ENCODE results near the gene GSG1L2. TPM values are rescaled to one million over a fixed set of nuclear protein-coding genes. Genes with fewer than 3 reads are reported as not detected.

Gene GSG1L2
- not detected for total RNA-seq
- long read RNA-seq: 0 reads

DNA sequence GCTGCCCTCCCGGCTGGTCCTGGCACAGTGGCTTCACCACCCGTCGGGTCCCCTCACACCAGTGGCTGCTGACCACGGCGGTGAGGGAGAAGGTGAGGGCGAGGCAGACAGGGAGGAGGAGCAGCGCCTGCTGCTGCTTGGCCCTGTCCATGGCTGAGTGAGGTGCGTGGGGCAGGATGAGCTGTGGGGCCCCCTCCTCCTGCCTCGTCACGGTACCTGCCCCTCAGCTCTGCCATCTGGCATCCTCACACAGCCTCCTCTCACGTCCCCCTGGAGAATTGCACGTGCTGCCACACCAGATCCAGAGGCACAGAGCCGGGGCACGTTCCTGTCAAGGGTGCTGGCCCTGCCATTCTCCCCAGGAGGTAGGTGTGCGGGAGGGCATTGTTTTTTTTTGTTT lies at the start of gene GSG1L2:
Gene GSG1L2 (minus strand): TSS at position 159 of the 400 bp plus-strand sequence. CDS start 8 bp downstream, at position 151.
- ATAC-seq: no peak
- DNase-seq: no peak
- intact Hi-C loops (cut with DNase I): no loop called here

DNA sequence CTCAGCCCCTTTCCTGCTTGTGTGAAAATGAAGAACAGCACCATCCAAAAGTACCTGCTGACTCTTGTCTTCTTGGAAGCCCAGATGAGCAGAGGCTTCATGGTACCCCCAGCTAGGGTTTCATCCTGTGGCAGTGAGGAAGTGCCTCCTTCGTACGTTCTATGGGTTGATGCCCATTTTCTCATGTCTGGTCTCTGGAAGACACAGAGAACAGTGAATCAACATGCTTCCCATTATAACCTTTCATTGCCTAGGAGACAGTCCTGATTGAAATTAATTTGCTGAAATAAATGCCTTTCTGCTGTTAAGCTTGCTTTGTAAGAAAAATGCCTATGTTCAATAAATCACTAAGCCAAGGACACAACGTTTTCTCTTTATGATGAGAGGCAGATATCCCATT lies 46.7 kb upstream of the GSG1L2 start:
- DNase-seq: no peak
- ATAC-seq: no peak
- intact Hi-C loops (cut with DNase I): no loop called here

DNA sequence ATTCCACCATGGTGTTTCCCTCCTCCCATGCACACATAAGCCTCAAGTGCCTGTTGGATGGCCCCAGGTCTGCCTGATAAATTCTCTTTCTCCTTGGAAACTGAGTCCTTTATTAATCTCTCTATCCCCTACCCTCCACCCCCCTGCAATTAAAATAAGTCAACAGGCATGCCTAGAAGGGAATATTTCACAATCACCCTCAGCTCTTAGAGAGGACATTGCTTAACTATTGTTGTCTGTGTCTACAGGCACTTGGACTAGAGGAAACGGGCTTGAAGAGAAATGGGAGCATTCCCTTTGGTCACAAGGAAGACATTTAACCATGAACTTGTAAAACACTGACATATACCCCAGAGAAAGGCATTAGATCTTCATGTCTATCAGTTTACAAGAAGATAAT lies 43.7 kb upstream of the GSG1L2 start:
- DNase-seq (no peak), ATAC-seq (peak in 1 of 2 donors; percentile 27)
- intact Hi-C loops (cut with DNase I): no loop called here

DNA sequence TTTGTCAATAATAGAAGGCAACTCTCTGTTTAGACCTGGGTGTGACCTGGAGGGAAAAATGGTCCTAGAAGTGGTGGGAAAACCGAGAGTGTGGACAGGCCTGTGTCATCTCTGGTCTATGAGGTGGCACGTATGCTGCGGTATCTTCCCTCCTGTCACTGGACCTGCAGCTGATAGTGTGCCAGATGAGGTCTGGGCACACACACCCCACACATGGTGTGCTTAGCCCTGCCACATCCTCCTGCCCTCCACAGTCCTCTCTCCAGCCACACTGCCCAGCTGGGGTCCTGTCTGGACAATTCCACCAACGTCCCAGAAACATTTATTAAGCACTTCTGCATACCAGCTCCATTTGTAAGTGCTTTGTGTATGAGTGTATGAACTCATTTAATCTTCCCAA lies 41.1 kb upstream of the GSG1L2 start:
- ATAC-seq (peak in 1 of 2 donors; percentile 75), DNase-seq (no peak)
- intact Hi-C loops (cut with DNase I): no loop called here

DNA sequence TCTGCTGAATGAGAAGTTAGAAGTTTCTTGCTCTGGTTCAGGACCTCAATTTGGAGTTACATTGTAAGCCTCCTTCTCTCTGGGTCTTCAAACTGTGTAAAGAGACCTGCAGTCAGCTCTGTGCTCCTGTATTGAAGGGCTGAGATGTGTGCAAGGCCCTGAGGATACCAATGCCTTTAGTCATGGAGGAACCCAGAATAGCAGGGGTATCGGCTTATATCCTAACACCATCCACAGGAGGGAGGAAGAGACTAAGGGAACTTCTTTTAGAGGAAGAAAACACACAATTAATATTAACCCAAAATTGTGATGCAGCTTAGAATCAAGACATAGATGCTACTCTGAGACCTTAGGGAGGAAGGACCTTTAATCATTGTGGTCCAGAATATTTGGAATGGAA lies 40.3 kb upstream of the GSG1L2 start:
- DNase-seq (no peak), ATAC-seq (no peak)
- intact Hi-C loops (cut with DNase I): no loop called here

DNA sequence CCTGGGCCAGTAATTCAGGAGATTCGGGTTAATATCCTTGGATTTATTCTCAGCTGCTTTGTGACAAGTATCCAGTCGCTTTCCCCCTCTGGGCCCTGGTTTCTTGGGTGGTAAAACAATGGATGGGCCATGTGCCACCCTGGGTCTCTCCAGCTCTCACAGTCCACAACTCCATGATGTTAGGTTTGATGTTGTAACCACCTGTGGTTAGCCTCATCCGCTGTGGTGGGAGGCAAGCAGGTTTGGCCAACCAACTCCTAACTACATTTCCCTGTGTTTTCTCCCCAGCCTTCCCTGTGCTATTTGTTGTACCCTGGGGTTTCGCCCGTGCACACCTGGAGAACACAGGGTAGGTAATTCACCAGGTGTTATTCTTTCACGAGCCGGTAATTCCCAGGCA lies 39.0 kb upstream of the GSG1L2 start:
- intact Hi-C loops (cut with DNase I): no loop called here
- DNase-seq: no peak
- no peak for ATAC-seq

DNA sequence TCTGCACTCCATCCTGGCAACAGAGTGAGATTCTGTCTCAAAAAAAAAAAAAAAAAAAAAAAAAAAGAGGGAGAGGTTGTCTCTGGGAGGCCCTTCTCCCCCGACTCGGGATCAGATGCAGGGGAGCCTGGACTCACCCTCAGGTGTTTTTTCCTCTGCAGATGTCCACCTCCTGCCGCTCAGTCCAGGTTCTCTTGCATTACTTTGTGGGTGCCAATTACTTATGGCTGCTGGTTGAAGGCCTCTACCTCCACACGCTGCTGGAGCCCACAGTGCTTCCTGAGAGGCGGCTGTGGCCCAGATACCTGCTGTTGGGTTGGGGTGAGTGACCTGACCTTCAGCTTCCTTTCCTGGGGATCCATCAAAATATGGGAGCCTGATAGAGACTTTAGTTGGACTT lies 37.9 kb upstream of the GSG1L2 start:
- no peak for ATAC-seq
- DNase-seq: no peak
- intact Hi-C loops (cut with DNase I): no loop called here

DNA sequence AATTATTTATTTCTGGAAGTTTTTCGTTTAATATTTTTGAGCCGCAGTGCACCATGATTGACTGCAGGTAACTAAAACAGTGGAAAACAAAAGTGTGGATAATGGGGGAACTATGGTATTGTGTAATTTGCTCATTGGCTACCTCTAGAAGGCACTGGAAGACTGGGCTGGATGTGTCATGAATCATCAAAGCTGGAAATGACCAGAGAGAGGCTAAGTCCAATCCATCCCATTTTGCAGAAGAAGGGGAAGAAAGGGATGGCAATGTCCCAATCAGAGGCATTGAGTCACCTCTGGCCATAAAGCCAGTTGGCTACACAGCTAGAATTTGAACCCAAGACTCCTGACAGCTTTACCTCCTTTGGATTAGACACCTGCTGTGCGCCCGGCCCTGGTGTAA lies 33.2 kb upstream of the GSG1L2 start:
- ATAC-seq (no peak), DNase-seq (no peak)
- intact Hi-C loops (cut with DNase I): no loop called here

DNA sequence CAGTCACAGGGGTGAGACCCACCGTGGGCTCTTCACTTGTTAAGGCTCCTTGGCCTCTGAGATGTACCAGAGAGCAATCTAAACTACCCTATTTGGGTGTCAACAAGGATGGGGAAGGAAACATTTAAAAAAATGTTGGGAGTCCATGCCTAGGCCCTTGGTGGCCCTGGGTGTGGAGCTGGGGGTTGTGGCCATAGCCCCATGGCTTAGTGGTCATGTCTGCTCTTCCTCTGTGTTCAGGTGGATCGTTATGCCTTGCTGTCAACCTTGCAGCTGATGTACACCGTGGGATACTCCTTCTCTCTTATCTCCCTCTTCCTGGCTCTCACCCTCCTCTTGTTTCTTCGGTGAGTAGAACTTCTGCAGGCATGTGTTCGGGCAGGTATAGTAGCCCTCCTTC lies 32.4 kb upstream of the GSG1L2 start:
- ATAC-seq: no peak
- intact Hi-C loops (cut with DNase I): no loop called here
- no peak for DNase-seq

DNA sequence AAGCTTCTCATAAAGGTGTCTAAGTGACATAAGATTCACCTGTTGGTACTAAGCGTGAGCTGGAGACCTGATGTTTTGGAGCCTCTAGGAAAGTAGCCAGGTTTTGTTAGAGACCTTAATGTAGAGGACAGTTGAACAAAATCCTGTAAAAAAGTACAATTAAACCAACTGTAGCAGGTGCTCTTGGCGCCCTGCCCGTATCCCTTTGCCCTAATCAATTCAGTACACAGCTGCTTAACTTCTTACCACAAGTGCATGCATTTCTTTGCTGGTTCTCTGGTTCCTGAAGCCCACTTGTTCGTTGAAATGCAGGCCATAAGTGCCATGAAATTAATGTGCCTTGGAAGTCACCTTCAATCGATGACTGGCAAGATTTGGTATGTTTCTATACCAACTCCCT lies 28.3 kb upstream of the GSG1L2 start:
- DNase-seq (no peak), ATAC-seq (no peak)
- intact Hi-C loops (cut with DNase I): no loop called here

DNA sequence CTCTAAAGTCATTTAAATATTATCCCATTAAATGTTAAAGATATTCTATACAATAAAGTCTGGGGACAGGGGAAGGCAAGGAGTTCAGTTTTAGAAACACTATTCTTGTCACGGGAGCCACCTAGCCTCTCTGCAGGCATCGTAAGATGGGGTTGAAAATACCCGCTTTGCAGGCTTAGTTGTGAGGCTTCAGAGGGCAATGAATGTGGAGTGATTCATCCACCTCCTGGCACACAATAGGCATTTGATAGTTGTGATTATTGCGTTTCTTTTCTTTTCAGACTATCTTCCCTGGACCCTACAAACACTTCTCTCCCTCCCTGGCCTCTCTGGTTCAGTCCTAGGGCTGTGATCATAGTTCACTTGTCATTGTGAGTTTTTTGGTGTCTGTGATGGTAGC lies 23.4 kb upstream of the GSG1L2 start:
- ATAC-seq (no peak), DNase-seq (no peak)
- intact Hi-C loops (cut with DNase I): no loop called here

DNA sequence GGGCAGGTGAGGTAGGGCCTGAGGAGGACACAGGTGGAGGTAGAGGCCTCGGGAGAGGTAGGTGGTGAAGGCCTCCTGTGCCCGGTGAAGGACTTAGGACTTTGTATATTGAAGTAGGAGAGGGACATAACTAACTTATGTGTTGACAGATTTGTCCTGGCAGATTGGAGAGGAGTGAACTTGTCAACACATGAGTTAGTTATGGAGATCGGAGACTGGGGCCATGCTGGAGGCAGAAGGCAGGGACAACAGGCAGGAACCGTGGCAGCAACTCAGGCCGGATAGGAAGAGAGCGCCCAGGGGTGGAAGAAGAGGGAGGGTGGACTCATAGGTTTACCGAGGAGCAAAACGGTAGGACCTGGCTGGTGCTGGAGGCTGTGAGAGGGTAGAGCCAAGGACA lies 22.3 kb upstream of the GSG1L2 start:
- intact Hi-C loops (cut with DNase I): loop anchor here in 1 of 2 donors (5.0 kb wide), 1 partner anchor 43 kb away; no protein-coding TSS in a partner anchor
- peak; percentile 20 to 34 for ATAC-seq
- no peak for DNase-seq

DNA sequence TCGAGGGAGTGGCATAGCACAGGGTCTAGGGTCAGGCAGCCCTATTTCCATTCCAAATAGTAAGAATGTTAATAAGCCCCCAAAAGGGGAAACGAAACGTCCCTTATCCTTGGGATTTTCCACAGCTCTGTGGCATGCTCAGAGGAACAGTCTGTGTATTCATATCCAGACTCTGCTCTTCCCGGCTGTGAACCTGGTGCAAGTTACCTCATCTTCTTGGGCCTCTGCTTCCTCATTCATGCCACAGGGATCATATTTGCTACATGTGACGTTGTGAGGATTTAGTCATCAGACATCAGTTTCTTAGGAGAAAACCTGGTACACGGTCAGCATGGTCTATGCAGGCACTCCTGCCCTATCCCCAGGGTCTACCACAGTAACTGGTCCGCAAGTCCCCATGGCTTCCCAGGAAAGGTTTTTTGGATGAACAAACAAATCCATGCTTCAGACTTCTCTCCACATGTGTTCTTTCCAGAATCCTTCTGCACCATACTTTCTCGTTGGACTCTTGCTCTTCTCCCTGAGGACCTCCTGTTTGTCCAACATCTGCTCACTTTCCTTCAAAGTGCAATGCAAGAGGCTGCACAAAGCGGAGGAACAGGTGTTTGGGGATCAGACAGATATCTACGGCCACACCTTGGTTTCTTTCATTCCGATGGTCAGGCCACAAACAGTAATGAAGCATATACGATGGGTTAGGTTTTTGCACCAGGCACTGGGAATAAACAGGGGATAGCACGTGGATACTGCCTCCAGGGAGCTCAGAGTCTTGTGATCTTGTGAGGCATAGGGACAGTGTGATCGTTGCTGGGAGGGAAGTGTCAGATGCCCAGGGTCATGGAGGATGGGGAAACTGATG lies 21.5 kb upstream of the GSG1L2 start:
- intact Hi-C loops (cut with DNase I): loop anchor here in 1 of 2 donors (5.0 kb wide), 1 partner anchor 44 kb away; no protein-coding TSS in a partner anchor
- DNase-seq: no peak
- peak in 1 of 2 donors; percentile 9 for ATAC-seq

DNA sequence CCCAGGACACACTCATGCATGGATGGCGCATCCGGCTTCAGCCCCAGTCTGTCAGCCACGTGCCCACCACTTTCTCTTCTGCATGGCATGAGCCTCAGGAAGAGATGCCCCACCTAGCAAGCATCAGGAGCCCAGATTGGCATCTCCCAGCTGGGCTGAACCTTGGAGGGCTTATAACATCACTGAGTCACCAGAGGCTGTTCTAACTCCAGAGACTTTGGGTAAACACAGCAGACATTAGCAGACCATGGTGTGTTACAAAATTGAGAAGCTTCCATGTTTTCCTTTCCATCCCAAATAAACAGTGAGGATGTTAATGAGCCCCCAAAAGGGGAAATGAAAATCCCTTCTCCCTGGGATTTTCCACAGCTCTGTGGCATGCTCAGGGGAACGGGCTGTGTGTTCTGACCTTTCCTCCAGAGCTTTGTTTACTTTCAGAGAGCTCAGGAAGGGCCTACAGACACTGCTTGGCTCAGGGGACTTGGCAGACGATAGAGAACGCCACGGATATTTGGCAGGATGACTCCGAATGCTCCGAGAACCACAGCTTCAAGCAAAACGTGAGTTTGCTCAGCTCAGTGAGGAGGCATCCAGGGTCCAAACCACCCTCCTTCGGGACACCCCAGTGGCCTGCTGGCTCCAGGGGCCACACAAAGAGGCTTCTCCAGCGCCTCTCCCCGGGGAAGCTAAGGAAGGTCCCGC lies 20.3 kb upstream of the GSG1L2 start:
- peak; percentile 66 for DNase-seq
- ATAC-seq: peak; percentile 75 to 78
- intact Hi-C loops (cut with DNase I): loop anchor here in 1 of 2 donors (5.0 kb wide), 1 partner anchor 45 kb away; no protein-coding TSS in a partner anchor

DNA sequence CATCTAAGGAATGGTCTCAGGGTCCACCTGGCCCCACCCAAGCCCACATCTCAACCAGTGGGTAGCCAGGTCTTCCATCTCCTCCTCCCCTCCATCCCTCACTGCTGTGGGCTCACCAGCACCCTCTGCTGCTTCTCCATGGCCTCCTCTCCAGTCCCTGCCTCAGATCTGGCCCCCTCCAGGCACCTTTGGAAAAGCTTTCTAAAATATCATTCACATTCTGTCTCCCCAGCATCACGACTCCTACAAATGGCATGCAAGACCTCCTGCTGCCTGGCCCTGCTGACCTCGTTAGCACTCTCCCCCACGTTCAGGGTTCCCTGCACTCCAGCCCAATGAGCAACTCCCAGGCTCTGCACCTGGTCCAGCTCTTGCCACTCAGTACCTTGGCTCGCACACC lies 17.6 kb upstream of the GSG1L2 start:
- DNase-seq: no peak
- intact Hi-C loops (cut with DNase I): no loop called here
- ATAC-seq: peak in 1 of 2 donors; percentile 7

DNA sequence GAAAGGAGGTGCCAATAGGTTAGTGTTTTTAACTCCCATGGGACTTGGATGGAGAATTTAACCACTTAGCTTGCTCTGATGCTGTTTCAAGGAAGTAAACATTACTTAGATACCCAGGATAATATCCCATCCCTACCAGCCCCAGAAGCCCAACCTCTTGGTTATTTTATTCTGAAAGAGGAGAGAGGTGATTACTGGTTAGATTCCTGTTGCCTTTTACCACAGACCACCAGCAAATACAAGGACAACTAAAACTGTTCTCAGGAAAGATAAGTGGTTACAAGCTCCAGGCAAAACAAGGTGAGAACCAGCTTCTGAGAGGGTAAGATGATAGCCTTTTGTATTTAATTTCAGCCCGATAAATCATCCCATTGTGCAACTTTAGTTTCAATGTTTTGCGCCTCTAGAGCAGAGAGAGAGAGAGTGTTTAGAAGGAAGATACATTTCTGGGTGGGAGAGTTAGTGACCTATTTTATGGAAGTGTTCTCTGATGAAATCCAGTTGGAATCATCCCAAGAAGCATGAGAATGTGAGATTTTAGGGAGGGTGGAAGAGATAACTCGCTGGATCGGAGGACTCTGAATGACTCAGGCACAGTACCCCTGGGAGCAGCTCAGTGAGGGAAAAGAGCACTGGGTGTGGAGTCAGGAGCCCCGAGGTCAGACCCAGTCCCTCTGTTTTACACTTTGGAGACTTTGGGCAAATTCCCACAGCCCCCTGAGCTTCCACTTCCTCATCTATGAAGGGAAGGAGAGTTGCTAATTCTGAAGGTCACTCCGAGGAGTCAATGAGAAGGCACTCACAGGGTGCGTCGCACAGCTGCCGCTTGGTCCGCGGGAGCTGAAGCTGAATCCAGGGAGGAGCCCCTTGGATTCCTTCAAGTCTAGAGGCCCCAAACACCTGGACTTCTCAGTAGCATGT lies 15.9 kb upstream of the GSG1L2 start:
- ATAC-seq (peak; percentile 81 to 88), DNase-seq (peak; percentile 78)
- intact Hi-C loops (cut with DNase I): no loop called here

DNA sequence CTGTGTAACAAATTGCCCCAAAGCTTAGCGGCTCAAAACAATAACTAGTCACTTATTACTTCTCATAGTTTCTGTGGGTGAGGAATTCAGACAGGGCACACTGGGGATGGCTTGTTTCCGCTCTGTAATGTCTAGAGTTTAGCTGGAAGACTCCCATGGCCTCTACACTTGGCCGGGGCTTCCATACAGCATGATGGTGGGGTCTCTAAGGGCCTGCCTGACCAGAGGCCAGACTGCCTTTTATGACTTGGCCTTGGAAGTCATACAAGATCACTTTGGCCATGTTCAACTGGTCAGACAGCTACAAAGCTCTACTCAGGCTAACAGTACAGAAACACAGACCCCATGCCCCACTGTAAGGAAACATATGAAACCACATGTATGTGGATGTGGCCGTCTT lies 12.0 kb upstream of the GSG1L2 start:
- DNase-seq (no peak), ATAC-seq (no peak)
- intact Hi-C loops (cut with DNase I): no loop called here

DNA sequence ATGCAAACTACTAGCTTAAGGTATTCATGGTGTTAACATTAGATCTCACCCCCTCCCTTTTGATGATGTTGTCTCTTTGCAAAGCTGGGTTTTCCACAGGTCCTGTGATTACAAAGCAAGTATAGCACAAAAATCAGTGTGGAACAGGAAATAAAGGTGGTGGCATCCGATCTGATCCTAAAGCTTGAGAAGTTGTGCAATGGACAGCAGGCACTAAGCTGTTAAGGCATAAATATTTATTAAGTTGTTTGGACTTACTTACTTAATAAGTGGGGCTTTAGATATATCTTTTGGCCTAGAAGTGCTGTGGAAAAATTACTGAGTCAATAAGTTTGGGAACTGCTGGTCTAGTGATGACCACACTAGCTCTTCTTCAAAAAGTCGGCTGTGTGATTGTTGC lies 8.8 kb upstream of the GSG1L2 start:
- ATAC-seq (no peak), DNase-seq (no peak)
- intact Hi-C loops (cut with DNase I): no loop called here

DNA sequence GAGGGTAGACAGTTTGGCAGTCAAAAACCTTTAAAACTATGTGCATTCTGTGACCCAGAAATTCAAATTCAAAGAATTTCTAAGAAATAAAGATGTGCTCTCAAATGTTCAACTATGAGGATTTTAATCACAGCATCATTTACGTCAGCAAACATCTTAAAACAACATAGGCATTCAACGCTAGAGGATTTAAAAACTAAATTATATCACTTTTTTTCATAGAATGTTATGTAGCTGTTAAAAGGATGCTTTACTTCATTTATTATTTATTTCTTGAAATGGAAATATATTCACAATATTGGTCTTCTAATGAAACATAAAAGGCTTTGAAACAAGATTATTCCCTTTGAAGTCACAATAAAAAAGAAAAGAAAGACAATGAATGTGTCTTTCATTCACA lies 7.5 kb upstream of the GSG1L2 start:
- intact Hi-C loops (cut with DNase I): no loop called here
- DNase-seq: no peak
- no peak for ATAC-seq

Measured in left cardiac atrium (tissue), 4 donors.